GM04503 (cell line): Measurements from ENCODE around the gene CTSC.
A peak's percentile ranks its signal among the peaks of the same experiment; 100 is the strongest.
"Not testable (repeated sequence)": the region's sequence is repeated elsewhere in the genome, so short reads cannot be mapped to it uniquely, and the experiment has no call there.

Experiments
- DNase-seq: peaks from one replicate; pipeline ENCODE4 v3.0.0-alpha.2; 2012; ENCODE audit warnings: low read depth

The CTSC gene

GRCh38 chr11:88352139-88352538 lies 14.6 kb upstream of the CTSC start:
- DNase-seq = no peak

DNA sequence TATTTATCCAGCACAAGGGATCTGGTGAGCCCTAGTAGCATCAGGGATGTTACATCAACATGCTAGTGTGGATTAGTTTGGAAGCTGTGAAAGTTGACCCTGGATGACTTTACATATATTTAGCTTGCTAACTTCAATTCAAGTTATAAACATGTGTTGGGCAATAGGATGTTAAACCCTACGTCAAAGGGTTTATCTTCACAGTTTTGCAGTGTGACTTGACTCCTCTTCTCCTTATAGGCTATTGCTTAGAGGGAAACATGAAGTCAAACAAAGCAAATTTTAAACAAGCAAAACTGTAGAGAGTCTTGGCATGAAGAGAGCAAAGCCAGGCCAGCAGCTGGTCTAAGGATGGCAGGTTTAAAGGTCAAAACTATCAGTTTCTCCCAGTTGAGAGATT lies 11.3 kb upstream of the CTSC start:
- DNase-seq = no peak

DNA sequence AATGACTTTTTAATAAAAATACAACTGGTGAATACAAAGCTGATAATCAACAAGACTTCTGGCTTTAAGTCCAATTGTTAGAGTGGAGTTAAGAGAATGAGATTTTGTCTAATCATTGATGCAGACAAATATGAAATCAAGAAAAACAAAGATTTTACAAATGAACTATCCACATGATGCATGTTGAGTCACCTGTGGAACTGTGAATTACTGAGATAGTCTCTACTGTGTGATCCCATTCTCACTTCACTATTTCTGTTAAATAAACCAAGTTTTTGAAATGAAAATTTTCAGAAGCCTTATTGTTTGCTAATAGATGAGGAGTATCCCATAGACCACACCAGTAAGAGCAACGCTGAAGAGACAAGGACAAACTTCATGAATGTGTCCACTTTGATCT lies 8.4 kb upstream of the CTSC start:
- DNase-seq = no peak

GRCh38 chr11:88345408-88345807 lies 7.9 kb upstream of the CTSC start:
- DNase-seq = peak; percentile 32

GRCh38 chr11:88344869-88345268 lies 7.3 kb upstream of the CTSC start:
- DNase-seq = no peak

DNA sequence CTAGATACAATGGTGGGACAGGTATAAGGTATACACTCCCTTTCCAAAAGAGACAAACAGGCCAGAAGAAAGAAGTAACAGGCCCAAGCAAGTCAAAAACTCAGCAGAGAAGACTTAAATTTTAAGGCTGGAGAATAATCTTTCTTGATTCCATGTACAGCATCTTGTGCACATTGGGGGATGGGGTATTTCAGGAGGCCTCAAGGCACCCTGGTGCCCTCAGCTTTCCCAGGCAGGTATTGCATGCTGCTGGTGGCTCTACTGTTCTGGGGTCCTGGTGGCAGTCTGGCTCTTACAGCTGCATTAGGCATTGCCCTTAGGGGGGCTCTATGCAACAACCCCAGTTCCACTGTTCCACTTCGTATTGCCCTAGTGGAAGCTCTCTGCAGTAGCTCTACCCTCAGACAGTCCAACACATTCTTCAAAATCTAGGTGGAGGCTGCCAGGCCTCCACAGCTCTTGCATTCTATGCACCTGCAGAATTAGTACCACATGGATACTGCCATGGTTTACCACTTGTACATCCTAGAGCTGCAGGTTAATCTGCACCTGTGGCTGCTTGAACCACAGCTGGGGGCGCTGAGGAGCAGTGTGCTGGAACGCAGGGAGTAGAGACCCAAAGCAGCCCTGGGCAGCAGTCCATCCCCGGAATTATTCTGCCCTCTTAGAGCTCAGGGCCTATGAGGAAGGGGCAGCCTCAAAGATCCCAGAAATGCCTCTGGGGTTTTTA lies 4.2 kb upstream of the CTSC start:
- no peak for DNase-seq

GRCh38 chr11:88340366-88340935 lies 2.9 kb upstream of the CTSC start:
- DNase-seq = no peak

GRCh38 chr11:88337987-88338668 lies 592 bp upstream of the CTSC start:
- DNase-seq = no peak

DNA sequence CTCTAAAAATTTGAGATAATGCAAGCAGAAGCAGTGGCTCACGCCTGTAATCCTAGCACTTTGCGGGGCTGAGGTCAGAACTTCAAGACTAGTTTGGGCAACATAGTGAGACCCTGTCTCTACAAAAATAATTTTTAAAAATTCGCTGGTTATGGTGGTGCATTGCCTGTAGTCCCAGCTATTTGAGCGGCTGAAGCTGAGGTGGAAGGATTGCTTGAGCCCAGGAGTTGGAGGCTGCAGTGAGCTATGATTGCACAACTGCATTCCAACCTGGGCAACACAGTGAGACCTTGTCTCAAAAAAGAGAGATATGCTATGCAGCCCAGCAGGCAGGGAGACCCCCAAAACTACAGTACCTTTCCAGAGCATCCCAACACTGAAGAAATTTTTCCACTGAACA lies 2.3 kb downstream of the CTSC start:
- no peak for DNase-seq

GRCh38 chr11:88333862-88334261 lies 3.7 kb downstream of the CTSC start:
- DNase-seq = no peak

DNA sequence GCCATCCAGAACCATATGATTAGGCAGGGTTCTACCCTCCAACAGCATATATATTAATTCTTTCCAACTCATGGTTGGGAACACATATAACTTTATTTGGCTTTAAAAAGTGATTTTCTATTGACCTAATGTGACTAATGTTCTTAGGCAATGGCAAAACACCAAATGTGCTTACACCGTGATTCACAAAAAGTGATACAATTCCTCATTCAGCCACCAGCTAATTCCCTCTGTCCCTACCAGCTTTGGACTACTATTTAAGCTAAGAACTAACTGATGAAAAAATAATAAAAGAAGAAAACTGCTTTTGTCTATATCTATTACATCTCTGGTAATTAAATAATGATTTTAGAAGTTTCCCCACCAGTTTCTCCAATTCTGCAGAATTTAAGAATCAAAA lies 4.7 kb downstream of the CTSC start:
- DNase-seq = no peak

- DNase-seq = no peak
These were observed 6.6 kb downstream of the CTSC start for GRCh38 chr11:88330826-88331428.

GRCh38 chr11:88329563-88330250 lies 7.8 kb downstream of the CTSC start:
- no peak for DNase-seq

- no peak for DNase-seq
These were observed 9.9 kb downstream of the CTSC start for GRCh38 chr11:88327462-88328143.

DNA sequence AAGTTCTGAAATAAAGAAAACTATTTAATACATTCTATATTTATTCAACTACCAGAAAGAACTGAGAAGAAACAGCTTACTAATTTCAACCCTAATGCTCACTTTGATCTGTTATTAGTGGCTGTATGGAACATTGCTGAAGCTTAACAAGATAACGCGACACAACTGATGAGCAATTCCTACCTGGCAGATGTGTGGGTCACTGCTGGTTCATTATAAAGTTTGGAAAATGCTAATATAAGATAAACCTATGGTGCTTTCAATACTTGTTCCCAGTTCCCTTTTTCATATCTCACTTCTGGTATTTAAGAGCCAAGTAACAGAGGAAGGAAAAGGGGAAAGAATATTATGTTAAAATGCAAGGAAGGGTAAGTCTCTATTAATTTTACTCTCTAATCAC lies 10.5 kb downstream of the CTSC start:
- DNase-seq = no peak

DNA sequence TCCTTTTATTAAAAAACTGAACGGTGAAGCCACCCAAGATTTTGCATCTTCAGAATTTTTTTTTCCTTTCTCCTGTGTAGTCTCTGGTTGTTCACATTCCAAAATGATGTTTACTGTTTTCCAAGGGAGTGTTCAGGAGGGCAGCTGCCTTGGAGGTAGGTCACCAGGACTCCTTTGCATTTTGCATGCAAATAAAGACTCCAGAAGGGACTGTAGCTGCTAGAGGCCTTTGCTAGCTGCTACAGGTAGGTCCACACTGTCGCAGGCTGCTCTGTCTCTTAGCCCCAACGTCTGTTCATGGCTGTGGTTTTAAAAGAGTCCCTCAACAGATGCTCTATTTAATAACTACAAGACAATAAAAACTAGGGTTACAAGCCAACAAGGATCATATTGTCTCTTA lies 11.4 kb downstream of the CTSC start:
- DNase-seq = no peak

DNA sequence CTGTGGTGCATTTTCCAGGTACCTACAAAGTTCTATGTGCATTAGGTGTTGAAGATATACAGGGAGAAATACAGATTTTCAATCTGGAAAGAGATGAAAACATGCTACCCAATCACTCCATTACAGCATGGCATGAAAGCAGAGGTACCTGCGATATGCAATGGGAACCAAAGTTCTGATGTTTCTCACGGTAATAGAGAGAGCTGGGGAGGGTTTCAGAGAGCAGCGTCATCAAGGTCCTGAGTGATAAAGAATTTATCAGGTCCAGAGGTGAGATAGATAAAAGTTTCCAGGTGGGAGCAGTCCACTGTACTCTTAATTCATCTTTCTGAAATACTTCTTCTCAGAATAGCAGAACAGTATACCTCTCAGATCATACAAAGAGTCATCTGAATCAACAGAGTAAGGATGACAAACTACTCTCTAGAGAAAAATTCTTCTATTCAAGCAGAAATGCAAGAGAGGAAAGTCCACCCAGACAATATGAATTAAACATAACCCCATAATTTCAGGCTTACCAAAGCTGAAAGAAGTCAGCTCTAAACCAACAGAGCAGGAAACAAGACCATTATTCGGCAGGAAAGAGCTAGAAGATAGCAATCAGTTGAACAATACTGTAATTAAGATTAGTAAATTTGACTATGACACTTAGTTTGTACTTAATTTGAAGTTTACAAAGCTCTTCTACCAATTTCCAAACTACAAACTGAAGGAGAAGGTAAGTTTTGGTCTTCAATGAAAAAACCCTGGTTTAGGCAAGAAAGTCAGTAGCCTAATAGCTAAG lies 12.8 kb downstream of the CTSC start:
- no peak for DNase-seq

DNA sequence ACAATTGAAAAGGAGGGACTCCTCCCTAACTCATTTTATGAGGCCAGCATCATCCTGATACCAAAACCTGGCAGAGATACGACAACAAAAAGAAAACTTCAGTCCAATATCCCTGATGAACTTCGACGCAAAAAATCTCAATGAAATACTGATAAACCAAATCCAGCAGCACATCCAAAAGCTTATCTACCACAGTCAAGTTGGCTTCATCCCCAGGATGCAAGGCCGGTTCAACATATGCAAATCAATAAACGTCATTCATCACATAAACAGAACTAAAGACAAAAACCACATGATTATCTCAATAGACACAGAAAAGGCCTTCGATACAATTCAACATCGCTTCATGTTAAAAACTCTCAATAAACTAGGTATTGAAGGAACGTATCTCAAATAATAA lies 14.7 kb downstream of the CTSC start:
- DNase-seq = not testable (repeated sequence)

DNA sequence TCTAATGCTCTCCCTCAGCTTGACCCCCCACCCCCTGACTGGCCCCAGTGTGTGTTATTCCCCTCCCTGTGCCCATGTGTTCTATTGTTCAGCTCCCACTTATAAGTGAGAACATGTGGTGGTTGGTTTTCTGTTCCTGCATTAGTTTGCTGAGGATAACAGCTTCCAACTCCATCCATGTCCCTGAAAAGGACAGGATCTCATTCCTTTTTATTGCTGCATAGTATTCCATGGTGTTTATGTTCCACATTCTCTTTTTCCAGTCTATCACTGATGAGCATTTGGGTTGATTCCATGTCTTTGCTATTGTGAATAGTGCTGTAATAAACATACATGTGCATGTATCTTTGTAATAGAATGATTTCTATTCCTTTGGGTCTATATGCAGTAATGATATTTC lies 16.1 kb downstream of the CTSC start:
- DNase-seq = not testable (repeated sequence)

GRCh38 chr11:88320149-88320559 lies 17.4 kb downstream of the CTSC start:
- peak; percentile 88 for DNase-seq

DNA sequence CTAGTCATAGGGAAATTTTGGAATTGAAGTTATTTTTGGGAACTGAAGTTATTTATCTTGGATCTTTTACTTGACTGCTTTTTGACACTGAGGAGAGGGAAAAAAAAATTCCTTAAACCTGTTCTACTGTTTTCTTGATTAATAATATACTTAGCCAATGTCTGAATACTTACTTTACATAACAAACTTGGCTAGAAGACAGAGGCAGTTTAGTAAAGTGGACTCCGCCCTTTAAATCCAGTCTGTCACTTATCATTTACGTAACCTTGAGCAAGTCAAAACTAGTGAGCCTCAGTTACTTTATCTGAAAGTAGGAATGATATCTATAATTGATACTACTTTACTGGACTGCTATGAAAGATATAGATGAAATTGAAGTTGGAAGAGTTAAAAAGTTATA lies 19.5 kb downstream of the CTSC start:
- DNase-seq = no peak
